ENCODE measurements around the gene FBRSL1. TPM values are rescaled to one million over a fixed set of nuclear protein-coding genes. Genes with fewer than 3 reads are reported as not detected.

The FBRSL1 gene
- total RNA-seq, 4 donors from 2014 or later: 14.4 to 28.1 (median 18.5) TPM

DNA sequence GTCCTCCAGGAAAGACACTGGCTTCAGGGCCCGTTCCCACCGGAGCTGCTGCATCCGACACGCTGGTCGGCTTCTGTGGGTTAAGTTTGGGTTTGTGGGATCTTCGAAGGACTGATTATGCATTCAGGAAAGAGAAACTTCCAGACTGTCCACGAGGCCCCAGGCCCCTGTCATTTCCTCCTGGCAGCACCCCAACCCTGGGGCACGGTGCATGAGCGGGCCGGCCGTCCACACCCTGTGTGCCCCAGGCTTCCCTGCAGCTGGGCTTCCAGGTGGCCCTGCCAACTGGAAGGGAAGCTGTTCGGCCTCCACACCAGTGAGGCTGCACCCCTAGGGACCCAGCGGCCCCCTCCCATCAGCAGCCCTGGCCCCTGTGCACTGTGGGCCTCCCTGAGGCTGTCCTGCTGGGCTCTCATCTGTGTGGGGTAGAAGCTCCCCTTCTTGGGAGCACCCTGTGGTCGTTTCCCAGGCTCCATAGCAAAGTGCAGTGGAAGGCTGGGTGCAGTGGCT is 9.3 kb upstream of the FBRSL1 start:
- peaks cover 0 to under 1% (median 0%) of the 10 kb centered on the region in 4 donors for H3K9me3 ChIP-seq
- no peak overlapping the region for H3K4me3 ChIP-seq
- TF ChIP-seq POLR2A (IDR thresholded peaks at IDR 0.05; ENCODE audit: low read depth) (no peak), EP300 (IDR thresholded peaks at IDR 0.05) (no peak), POLR2AphosphoS5 (IDR thresholded peaks at IDR 0.05) (no peak), CTCF (IDR thresholded peaks at IDR 0.05) (no peak)
- intact Hi-C loops (cut with DNase I): no loop called here
- no peak for DNase-seq (ENCODE audit: extremely low spot score)
- no peaks in the 10 kb centered on the region for H3K4me1 ChIP-seq
- 55% methylated on average over 7 of the region's 14 CpGs for WGBS
- H3K27ac ChIP-seq (replicated peaks in 1 of 4): no peak overlapping the region
- no peaks in the 10 kb centered on the region for H3K36me3 ChIP-seq
- H3K27me3 ChIP-seq: peaks cover 0 to 31% (median 0%) of the 10 kb centered on the region in 4 donors

GRCh38 chr12:132481345-132481744 is 8.6 kb upstream of the FBRSL1 start:
- no peaks in the 10 kb centered on the region for H3K36me3 ChIP-seq
- H3K4me1 ChIP-seq: no peaks in the 10 kb centered on the region
- 81% methylated on average over 6 of the region's 11 CpGs for WGBS
- H3K27me3 ChIP-seq: peaks cover 0 to 31% (median 0%) of the 10 kb centered on the region in 4 donors
- no peak overlapping the region for H3K27ac ChIP-seq (replicated peaks in 1 of 4)
- DNase-seq (ENCODE audit: extremely low spot score): no peak
- H3K4me3 ChIP-seq: no peak overlapping the region
- H3K9me3 ChIP-seq: no peaks in the 10 kb centered on the region
- TF ChIP-seq POLR2AphosphoS5 (IDR thresholded peaks at IDR 0.05): no peak
- TF ChIP-seq EP300 (IDR thresholded peaks at IDR 0.05): no peak
- TF ChIP-seq CTCF (IDR thresholded peaks at IDR 0.05): no peak
- no peak for TF ChIP-seq POLR2A (IDR thresholded peaks at IDR 0.05; ENCODE audit: low read depth)
- intact Hi-C loops (cut with DNase I): no loop called here

DNA sequence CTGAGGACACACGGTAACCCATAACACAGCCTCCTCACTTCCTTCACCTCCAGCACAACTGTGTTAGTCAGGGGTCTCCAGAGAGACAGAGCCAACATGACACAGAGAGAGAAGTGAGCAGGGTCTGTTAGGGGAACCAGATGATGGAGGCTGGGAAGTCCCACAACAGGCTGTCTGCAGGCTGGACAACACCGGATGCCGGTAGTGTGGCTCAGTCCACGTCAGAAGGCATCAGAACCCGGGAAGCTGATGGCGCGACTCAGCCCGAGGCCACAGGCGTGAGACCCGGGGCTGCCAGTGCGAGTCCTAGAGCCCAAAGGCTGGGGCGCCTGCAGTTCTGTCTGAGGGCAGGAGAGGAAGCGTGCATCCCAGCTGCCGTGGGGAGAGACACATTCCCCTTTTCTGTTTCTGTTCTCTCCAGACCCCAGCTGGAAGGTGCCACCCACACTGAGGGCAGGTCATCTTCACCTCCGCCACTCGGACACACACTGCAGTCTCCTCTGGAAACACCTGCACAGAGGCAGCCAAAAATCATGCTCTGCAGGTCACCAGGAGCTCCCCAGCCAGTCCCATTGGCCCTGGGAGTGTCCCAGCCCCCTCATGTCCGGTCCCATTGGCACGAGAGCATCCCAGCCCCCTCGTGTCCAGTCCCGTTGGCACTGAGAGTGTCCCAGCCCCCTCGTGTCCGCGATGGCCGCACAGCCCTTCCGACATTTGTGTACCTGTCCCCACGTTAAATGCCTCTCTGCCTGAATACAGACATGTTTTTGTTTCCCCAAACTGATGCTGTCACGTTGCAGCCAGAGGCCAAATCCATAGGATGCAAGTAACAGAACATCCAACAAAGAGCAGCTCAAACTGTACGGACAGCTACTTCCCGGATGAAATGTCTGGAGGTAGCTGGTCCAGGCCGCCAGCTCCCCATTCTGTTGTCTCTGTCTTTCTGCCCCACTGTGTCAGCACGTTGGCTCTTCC is 7.9 kb upstream of the FBRSL1 start:
- no peak overlapping the region for H3K4me3 ChIP-seq
- no peak for TF ChIP-seq POLR2A (IDR thresholded peaks at IDR 0.05; ENCODE audit: low read depth)
- no peak for TF ChIP-seq CTCF (IDR thresholded peaks at IDR 0.05)
- TF ChIP-seq EP300 (IDR thresholded peaks at IDR 0.05): no peak
- H3K27ac ChIP-seq (replicated peaks in 1 of 4): no peak overlapping the region
- intact Hi-C loops (cut with DNase I): no loop called here
- H3K4me1 ChIP-seq: no peaks in the 10 kb centered on the region
- no peak for DNase-seq (ENCODE audit: extremely low spot score)
- WGBS: 82% methylated on average over 29 of the region's 31 CpGs
- H3K36me3 ChIP-seq: no peaks in the 10 kb centered on the region
- H3K27me3 ChIP-seq: peaks cover 0 to 31% (median 0%) of the 10 kb centered on the region in 4 donors
- no peaks in the 10 kb centered on the region for H3K9me3 ChIP-seq

DNA sequence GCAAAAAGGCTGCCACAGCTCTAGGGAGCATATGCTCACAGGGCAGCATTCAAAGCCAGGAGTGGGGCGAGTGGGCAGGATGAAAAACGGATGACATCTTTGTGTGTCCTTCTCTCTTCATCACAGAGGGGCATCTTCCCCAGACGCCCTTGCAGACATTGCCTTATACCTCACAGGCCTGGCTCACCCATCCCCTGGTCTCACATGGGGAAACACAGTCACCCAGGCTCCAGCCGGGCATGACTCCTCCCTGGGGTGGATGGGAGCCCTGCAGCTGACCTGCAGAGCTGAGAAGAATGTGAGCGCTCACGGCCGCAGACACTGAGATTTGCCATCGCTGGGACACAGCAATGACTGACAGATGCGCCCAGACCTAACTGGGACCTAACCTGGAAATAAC is 7.2 kb upstream of the FBRSL1 start:
- H3K4me1 ChIP-seq: no peaks in the 10 kb centered on the region
- DNase-seq (ENCODE audit: extremely low spot score): no peak
- no peak overlapping the region for H3K4me3 ChIP-seq
- TF ChIP-seq EP300 (IDR thresholded peaks at IDR 0.05) (no peak), POLR2AphosphoS5 (IDR thresholded peaks at IDR 0.05) (no peak), POLR2A (IDR thresholded peaks at IDR 0.05; ENCODE audit: low read depth) (no peak), CTCF (IDR thresholded peaks at IDR 0.05) (no peak)
- no peaks in the 10 kb centered on the region for H3K36me3 ChIP-seq
- H3K27ac ChIP-seq (replicated peaks in 1 of 4): no peak overlapping the region
- peaks cover 0 to 31% (median 0%) of the 10 kb centered on the region in 4 donors for H3K27me3 ChIP-seq
- 94% methylated on average over 5 of the region's 9 CpGs for WGBS
- no peaks in the 10 kb centered on the region for H3K9me3 ChIP-seq
- intact Hi-C loops (cut with DNase I): no loop called here

Data from esophagus muscularis mucosa (tissue), 4 donors.